K562 (cell line): Measurements from ENCODE around the gene ATP5MG. TPM values are rescaled to one million over a fixed set of nuclear protein-coding genes. Genes with fewer than 3 reads are reported as not detected.

Experiments
- ATAC-seq: fragments of 200-7000 bp; cut with Tn5 transposase; 3 replicates; pipeline ENCODE4 v1.9.1; 2020; ENCODE audit warnings: moderate library complexity
- BruUV-seq: library from RNA; stranded (reverse); fragments of 400-500 nt; replicated peaks from 2 replicates; lab custom pipeline; 2021; lab: Mats Ljungman, UMichigan
- CTCF ChIA-PET: fragments of 300-600 bp; formaldehyde crosslinking; extraction: SDS; loops from one replicate; lab custom pipeline; 2021; ENCODE audit warnings: low intra/inter-chr PET ratio; lab: Yijun Ruan, JAX
- POLR2A ChIA-PET: fragments of 300-600, 350-650 bp; sonication (Branson Sonifier 250); formaldehyde crosslinking; extraction: SDS; loops from one replicate; lab custom pipeline; 2021; ENCODE audit warnings: antibody characterized with exemption, inconsistent platforms; lab: Yijun Ruan, JAX
- DNase-seq, 4 experiments: peaks; one replicate each; pipeline versions ENCODE4 v3.0.0 to v3.0.0-alpha.2; 2011 to 2018; ENCODE audit warnings: low spot score in 3 of 4, mixed read lengths in 3 of 4; ENCODE audit errors: extremely low read depth in 1 of 4
- FAIRE-seq: peaks from 2 replicates; lab custom pipeline; 2011; peaks lifted over from hg19 to GRCh38; lab: Jason Lieb, UNC
- H2AFZ ChIP-seq: 2 replicates; pipeline ENCODE4 v1.6.0; 2011; ENCODE audit warnings: low read depth, low read length, control low read depth, inconsistent platforms
- H3K27ac ChIP-seq: fragments of 200-600 bp; 3 replicates; pipeline ENCODE4 v1.8.0; 2011; ENCODE audit warnings: low read depth, mild to moderate bottlenecking, control low read depth, inconsistent platforms, low read length, moderate library complexity, mixed read lengths; ENCODE audit errors: extremely low read depth
- H3K27me3 ChIP-seq, 2 experiments: fragments of 300-600 bp in 1 of 2; 2 replicates in 1 of 2; 3 replicates in 1 of 2; pipeline versions ENCODE4 v1.6.0 to v1.8.0; 2011; ENCODE audit warnings: inconsistent platforms in 2 of 2, low read length in 2 of 2, mild to moderate bottlenecking in 1 of 2, mixed read lengths in 1 of 2, moderate library complexity in 1 of 2; ENCODE audit not compliant: control insufficient read depth in 2 of 2, insufficient read depth in 2 of 2
- H3K36me3 ChIP-seq: fragments of 300-600 bp; 3 replicates; pipeline ENCODE4 v1.8.0; 2011; ENCODE audit warnings: mild to moderate bottlenecking, low read length, inconsistent platforms; ENCODE audit not compliant: control insufficient read depth, insufficient read depth
- H3K4me1 ChIP-seq, 2 experiments: fragments of 200-600 bp in 1 of 2; replicated peaks in 1 of 2; 2 replicates in 1 of 2; 3 replicates in 1 of 2; pipeline versions ENCODE4 v1.5.1 to v1.8.0; 2011; ENCODE audit warnings: inconsistent platforms in 2 of 2, low read length in 2 of 2, mild to moderate bottlenecking in 1 of 2, mixed read lengths in 1 of 2, moderate library complexity in 1 of 2; ENCODE audit not compliant: control insufficient read depth in 2 of 2, insufficient read depth in 2 of 2
- H3K4me2 ChIP-seq: 2 replicates; pipeline ENCODE4 v1.6.1; 2011; ENCODE audit warnings: low read length, control low read depth, inconsistent platforms, mixed read lengths; ENCODE audit not compliant: insufficient read depth
- H3K4me3 ChIP-seq: fragments of 200-600 bp; sonication (generic), shearing (Covaris generic); 2 replicates; pipeline ENCODE4 v1.5.1; 2016; ENCODE audit warnings: control low read depth, inconsistent platforms
- H3K79me2 ChIP-seq: fragments of 200-600 bp; 3 replicates; pipeline ENCODE4 v1.8.0; 2011; ENCODE audit warnings: low read length, inconsistent platforms; ENCODE audit not compliant: control insufficient read depth, insufficient read depth
- H3K9ac ChIP-seq, 2 experiments: 2 replicates each; pipeline versions ENCODE4 v1.6.0 to v1.6.1; 2011; ENCODE audit warnings: low read depth in 2 of 2, low read length in 2 of 2, control low read depth in 1 of 2, inconsistent platforms in 1 of 2, mild to moderate bottlenecking in 1 of 2, mixed read lengths in 1 of 2; ENCODE audit not compliant: insufficient read depth in 1 of 2
- H3K9me1 ChIP-seq: one replicate; pipeline ENCODE4 v1.6.0; 2011; ENCODE audit warnings: inconsistent platforms, mild to moderate bottlenecking, low read length, moderate library complexity; ENCODE audit not compliant: control insufficient read depth, insufficient read depth
- H3K9me3 ChIP-seq: replicated peaks from 2 replicates; pipeline ENCODE4 v1.5.1; 2011; ENCODE audit warnings: low read depth, low read length, inconsistent platforms; ENCODE audit not compliant: control insufficient read depth, insufficient read depth
- H4K20me1 ChIP-seq: replicated peaks from 2 replicates; pipeline ENCODE4 v1.6.1; 2011; ENCODE audit warnings: low read length, inconsistent platforms, mixed read lengths; ENCODE audit not compliant: control insufficient read depth, insufficient read depth
- BHLHE40 ChIP-seq: IDR thresholded peaks from 2 replicates; pipeline ENCODE4 v1.6.1; 2011; ENCODE audit warnings: low read length, improper control_type of control experiment
- BRF1 ChIP-seq: IDR thresholded peaks from 3 replicates; pipeline ENCODE4 v1.6.1; 2011; ENCODE audit warnings: borderline replicate concordance, mild to moderate bottlenecking; ENCODE audit not compliant: insufficient read length; ENCODE audit errors: extremely low read depth
- LEF1 ChIP-seq: fragments of 450-650 bp; IDR thresholded peaks from 2 replicates; pipeline ENCODE4 v1.6.1; 2016; ENCODE audit warnings: mild to moderate bottlenecking
- ZNF311 ChIP-seq: fragments of 250-450 bp; sonication (Bioruptor Pico); IDR thresholded peaks from 2 replicates; pipeline ENCODE4 v1.4.0; 2020; ENCODE audit warnings: mild to moderate bottlenecking, moderate library complexity
- ZNF695 ChIP-seq: fragments of 450-650 bp; formaldehyde crosslinking; IDR thresholded peaks from 2 replicates; pipeline ENCODE4 v1.4.0; 2020; ENCODE audit warnings: mild to moderate bottlenecking, moderate library complexity
- ZNF696 ChIP-seq: fragments of 250-450 bp; sonication (Bioruptor Pico); conservative IDR thresholded peaks from 2 replicates; pipeline ENCODE4 v1.4.0; 2020; ENCODE audit warnings: mild to moderate bottlenecking, moderate library complexity
- ZNF778 ChIP-seq: fragments of 450-650 bp; formaldehyde crosslinking; IDR thresholded peaks from 2 replicates; pipeline ENCODE4 v1.4.0; 2020; ENCODE audit warnings: mild to moderate bottlenecking, moderate library complexity
- WGBS: fragments of 100-300 bp; shearing (Covaris generic); methylation state at CpG from one replicate; pipeline ENCODE4 v1.1.6; 2016; ENCODE audit warnings: low coverage, mixed read lengths; ENCODE audit not compliant: insufficient coverage; ENCODE audit errors: missing lambda C conversion rate; 5-methylcytosine and 5-hydroxymethylcytosine counted together
- in situ Hi-C: fragments of 300-500 bp; cut with MboI; formaldehyde crosslinking; loops from 4 replicates; pipeline ENCODE4 v1.15.0; 2018; ENCODE audit warnings: inconsistent platforms, mixed read lengths
- intact Hi-C: fragments of 100-400 bp; cut with micrococcal nuclease; formaldehyde crosslinking; loops from 2 replicates; pipeline ENCODE4 v1.14.2; 2022
- polyA plus RNA-seq, 8 experiments: library from polyadenylated mRNA; depleted of rRNA in 4 of 8; stranded (reverse) in 5 of 8; unstranded in 3 of 8; fragments of >200 nt; fragmentation: Nextera tagmentation in 2 of 8; fragmentation: Illumina TruSeq in 1 of 8; extraction: Ambion mirVana in 2 of 8; extraction: Trizol in 1 of 8; gene quantifications; 2 replicates each; pipeline versions ENCODE4 v1.2.1 to v1.2.3, GENCODE V29; 2011 to 2014; ENCODE audit warnings: inconsistent platforms in 1 of 8, missing spikeins in 1 of 8
- total RNA-seq, 7 experiments: library from RNA; depleted of rRNA in 6 of 7; stranded (reverse); fragments of >200 nt in 6 of 7; fragmentation: Illumina TruSeq in 2 of 7; extraction: Trizol in 2 of 7; gene quantifications; 2 replicates each; pipeline versions ENCODE4 v1.2.1 to v1.2.3, GENCODE V29; 2011 to 2021; ENCODE audit warnings: low replicate concordance in 1 of 7
- TF ChIP-seq, protein P1 (sequence below): fragments of 250-450 bp; sonication (Bioruptor Pico); IDR thresholded peaks from 2 replicates; pipeline ENCODE4 v1.4.0; 2020; ENCODE audit warnings: mild to moderate bottlenecking
- TF ChIP-seq, protein P2 (sequence below): sonication (generic); formaldehyde crosslinking; IDR thresholded peaks from 2 replicates; pipeline ENCODE4 v1.8.0; 2023; ENCODE audit warnings: mild to moderate bottlenecking, missing genetic modification reagents

ATP5MG gene
- total and polyA plus RNA-seq, 9 of the 15 experiments (the other 6 are each of a cell fraction or from before 2014, with no cell fraction given) = 301 to 2,138 (median 434) TPM

DNA sequence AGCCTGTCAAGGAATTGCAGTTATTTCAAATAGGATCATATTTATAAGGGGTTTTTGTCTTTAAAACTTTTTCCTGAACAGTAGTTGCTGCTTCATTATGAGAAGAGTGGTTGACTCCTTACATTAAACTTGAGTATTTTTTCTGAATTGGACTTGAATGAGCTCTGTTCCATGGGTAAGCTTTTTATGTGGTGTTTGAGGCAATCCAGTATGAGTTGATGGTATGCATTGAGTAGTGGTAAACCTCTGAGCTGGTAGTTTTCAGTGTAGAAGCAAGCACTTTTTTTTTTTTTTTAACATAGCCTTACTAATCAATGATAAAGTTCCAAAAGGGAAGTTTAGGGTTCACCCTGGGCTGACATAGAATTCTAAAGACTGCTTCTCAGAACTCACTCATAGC, 38.2 kb downstream of the ATP5MG start:
- intact Hi-C loops (no loop called here), in situ Hi-C loops (no loop called here)
- H3K27ac ChIP-seq = no peak overlapping the region; the same call in 1 of the 3 replicates
- DNase-seq (no peak), ATAC-seq (no peak), FAIRE-seq (no peak)
- peaks cover 85% of the 10 kb centered on the region for H3K79me2 ChIP-seq
- BruUV-seq = no TSS peak
- ChIA-PET CTCF (no interaction called here), POLR2A (interaction anchor here (0.5 to 2.0 kb wide), 3 partner anchors 9 to 29 kb away, joined by 3 to 13 read pairs (median 3); no protein-coding TSS in a partner anchor)
- H3K36me3 ChIP-seq = peaks cover 58% of the 10 kb centered on the region
- H2AFZ ChIP-seq = no peak overlapping the region
- peak overlapping the region in 1 of 2 experiments; percentile 50; a peak in 1 of 4 replicates for H3K9ac ChIP-seq
- H3K4me1 ChIP-seq = peaks cover 29 to 33% of the 10 kb centered on the region in 2 experiments
- H3K27me3 ChIP-seq = no peaks in the 10 kb centered on the region
- no peak overlapping the region for H3K4me3 ChIP-seq
- peak overlapping the region; percentile 43; the same call in 1 of the 2 replicates for H3K4me2 ChIP-seq
- H4K20me1 ChIP-seq = peaks cover 56% of the 10 kb centered on the region
- H3K9me3 ChIP-seq = no peaks in the 10 kb centered on the region
- H3K9me1 ChIP-seq = peaks cover 2% of the 10 kb centered on the region
- no peak for TF ChIP-seq BHLHE40
- TF ChIP-seq, all 486 proteins: peak for 0

DNA sequence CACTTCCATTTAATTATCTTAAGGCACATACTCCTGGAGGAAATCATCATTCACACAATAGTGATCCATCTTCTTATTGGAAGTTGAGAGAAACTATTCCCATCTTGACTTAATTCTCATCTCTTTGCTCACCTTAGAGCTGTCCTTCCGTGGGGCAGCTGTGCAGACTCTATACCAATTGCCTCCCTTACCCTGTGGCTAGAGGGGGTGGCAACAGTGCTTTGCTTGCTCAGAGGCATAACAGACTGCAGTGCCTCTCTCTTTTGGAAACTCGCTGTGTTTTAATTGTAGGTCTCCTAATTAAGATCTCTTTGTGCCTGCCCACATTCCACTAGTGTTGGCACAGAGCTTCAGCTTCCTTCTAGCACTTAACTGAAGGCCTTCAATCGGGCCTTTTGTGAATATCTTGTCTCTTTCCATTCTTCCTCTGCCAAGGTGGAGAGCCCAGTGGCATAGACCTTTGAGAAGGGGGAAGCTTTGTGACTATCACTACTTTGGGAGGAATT, 40.4 kb downstream of the ATP5MG start:
- Histone ChIP-seq H3K27ac (no peak overlapping the region), H3K4me3 (no peak overlapping the region), H3K4me1 (peaks cover 12 to 30% of the 10 kb centered on the region in 2 experiments; a peak in 4 of 5 replicates), H3K36me3 (peaks cover 73% of the 10 kb centered on the region), H2AFZ (no peak overlapping the region), H3K27me3 (no peaks in the 10 kb centered on the region), H3K9ac (no peak overlapping the region), H3K79me2 (peaks cover 100% of the 10 kb centered on the region), H3K9me1 (peaks cover 2% of the 10 kb centered on the region), H3K4me2 (no peak overlapping the region; the same call in 1 of the 2 replicates), H3K9me3 (no peaks in the 10 kb centered on the region), H4K20me1 (peaks cover 63% of the 10 kb centered on the region)
- DNase-seq (no peak), ATAC-seq (no peak), FAIRE-seq (no peak)
- BruUV-seq = no TSS peak
- intact Hi-C loops = no loop called here
- TF ChIP-seq, protein P1, sequence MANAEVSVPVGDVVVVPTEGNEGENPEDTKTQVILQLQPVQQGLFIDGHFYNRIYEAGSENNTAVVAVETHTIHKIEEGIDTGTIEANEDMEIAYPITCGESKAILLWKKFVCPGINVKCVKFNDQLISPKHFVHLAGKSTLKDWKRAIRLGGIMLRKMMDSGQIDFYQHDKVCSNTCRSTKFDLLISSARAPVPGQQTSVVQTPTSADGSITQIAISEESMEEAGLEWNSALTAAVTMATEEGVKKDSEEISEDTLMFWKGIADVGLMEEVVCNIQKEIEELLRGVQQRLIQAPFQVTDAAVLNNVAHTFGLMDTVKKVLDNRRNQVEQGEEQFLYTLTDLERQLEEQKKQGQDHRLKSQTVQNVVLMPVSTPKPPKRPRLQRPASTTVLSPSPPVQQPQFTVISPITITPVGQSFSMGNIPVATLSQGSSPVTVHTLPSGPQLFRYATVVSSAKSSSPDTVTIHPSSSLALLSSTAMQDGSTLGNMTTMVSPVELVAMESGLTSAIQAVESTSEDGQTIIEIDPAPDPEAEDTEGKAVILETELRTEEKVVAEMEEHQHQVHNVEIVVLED (CRISPR knock-in tag) = no peak
- TF ChIP-seq BRF1 = no peak
- TF ChIP-seq LEF1 = no peak
- no peak for TF ChIP-seq ZNF696 (CRISPR knock-in tag)
- TF ChIP-seq ZNF778 (CRISPR knock-in tag) = no peak
- TF ChIP-seq ZNF695 (CRISPR knock-in tag) = no peak
- TF ChIP-seq ZNF311 (CRISPR knock-in tag) = no peak
- TF ChIP-seq, protein P2, sequence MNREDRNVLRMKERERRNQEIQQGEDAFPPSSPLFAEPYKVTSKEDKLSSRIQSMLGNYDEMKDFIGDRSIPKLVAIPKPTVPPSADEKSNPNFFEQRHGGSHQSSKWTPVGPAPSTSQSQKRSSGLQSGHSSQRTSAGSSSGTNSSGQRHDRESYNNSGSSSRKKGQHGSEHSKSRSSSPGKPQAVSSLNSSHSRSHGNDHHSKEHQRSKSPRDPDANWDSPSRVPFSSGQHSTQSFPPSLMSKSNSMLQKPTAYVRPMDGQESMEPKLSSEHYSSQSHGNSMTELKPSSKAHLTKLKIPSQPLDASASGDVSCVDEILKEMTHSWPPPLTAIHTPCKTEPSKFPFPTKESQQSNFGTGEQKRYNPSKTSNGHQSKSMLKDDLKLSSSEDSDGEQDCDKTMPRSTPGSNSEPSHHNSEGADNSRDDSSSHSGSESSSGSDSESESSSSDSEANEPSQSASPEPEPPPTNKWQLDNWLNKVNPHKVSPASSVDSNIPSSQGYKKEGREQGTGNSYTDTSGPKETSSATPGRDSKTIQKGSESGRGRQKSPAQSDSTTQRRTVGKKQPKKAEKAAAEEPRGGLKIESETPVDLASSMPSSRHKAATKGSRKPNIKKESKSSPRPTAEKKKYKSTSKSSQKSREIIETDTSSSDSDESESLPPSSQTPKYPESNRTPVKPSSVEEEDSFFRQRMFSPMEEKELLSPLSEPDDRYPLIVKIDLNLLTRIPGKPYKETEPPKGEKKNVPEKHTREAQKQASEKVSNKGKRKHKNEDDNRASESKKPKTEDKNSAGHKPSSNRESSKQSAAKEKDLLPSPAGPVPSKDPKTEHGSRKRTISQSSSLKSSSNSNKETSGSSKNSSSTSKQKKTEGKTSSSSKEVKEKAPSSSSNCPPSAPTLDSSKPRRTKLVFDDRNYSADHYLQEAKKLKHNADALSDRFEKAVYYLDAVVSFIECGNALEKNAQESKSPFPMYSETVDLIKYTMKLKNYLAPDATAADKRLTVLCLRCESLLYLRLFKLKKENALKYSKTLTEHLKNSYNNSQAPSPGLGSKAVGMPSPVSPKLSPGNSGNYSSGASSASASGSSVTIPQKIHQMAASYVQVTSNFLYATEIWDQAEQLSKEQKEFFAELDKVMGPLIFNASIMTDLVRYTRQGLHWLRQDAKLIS = no peak
- POLR2A ChIA-PET = interaction anchor here (0.6 kb wide), 1 partner anchor 56 kb away, joined by 4 read pairs; no protein-coding TSS in a partner anchor
- CTCF ChIA-PET = no interaction called here
- in situ Hi-C loops = no loop called here
- WGBS = 64% methylated on average over 3 of the region's 3 CpGs
